ENCODE data around the gene UVSSA.

UVSSA gene

DNA sequence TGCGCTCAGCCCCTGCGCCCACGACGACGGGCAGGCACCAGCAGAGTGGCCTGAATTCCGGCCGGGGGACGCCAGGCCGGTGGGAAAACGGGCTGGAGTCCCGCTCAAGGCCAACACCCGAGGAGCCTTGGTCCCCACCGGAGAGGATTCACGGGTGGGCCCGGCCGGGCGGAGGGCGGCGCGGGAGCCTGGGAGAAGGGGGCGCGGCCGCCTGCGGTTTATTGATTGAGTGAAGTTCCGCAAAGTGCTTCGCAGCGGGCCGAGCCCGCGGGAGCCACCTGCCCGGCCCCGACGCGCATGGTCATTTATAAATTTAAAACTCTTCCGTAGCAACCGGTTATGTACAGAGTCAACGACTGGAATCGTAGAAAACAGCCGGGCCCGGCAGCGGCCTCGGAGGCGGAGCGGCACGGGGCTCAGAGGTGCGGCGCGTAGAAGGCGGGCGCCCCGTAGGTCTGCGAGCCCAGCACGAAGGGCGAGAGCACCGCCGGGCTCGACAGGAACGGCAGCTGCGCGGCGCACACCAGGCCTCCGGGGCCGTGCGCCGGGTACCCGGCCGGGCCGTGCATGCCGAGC is 55.6 kb downstream of the UVSSA start:
- no peak overlapping the region for H3K27ac ChIP-seq
- TF ChIP-seq, protein P1, sequence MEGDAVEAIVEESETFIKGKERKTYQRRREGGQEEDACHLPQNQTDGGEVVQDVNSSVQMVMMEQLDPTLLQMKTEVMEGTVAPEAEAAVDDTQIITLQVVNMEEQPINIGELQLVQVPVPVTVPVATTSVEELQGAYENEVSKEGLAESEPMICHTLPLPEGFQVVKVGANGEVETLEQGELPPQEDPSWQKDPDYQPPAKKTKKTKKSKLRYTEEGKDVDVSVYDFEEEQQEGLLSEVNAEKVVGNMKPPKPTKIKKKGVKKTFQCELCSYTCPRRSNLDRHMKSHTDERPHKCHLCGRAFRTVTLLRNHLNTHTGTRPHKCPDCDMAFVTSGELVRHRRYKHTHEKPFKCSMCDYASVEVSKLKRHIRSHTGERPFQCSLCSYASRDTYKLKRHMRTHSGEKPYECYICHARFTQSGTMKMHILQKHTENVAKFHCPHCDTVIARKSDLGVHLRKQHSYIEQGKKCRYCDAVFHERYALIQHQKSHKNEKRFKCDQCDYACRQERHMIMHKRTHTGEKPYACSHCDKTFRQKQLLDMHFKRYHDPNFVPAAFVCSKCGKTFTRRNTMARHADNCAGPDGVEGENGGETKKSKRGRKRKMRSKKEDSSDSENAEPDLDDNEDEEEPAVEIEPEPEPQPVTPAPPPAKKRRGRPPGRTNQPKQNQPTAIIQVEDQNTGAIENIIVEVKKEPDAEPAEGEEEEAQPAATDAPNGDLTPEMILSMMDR (conservative IDR thresholded peaks at IDR 0.05) = no peak

DNA sequence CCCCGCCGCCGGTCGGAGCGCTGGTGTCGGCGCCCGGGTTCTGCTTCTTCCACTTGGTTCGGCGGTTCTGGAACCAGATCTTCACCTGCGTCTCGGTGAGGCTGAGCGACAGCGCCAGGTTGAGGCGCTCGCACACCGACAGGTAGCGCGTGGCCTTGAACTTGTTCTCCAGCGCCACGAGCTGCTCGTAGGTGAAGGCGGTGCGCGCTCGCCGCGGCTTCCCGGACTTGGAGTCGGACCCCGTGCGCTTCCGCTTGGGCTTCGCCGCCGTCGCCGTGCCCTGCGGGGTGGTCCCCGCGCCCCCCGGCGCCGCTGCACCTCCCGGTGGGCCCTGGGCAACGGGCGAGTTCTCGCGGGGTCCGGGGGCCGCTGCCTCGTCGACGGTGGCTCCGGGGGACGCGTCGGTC is 56.2 kb downstream of the UVSSA start:
- H3K27ac ChIP-seq = no peak overlapping the region
- TF ChIP-seq, protein P1 (conservative IDR thresholded peaks at IDR 0.05) = no peak

DNA sequence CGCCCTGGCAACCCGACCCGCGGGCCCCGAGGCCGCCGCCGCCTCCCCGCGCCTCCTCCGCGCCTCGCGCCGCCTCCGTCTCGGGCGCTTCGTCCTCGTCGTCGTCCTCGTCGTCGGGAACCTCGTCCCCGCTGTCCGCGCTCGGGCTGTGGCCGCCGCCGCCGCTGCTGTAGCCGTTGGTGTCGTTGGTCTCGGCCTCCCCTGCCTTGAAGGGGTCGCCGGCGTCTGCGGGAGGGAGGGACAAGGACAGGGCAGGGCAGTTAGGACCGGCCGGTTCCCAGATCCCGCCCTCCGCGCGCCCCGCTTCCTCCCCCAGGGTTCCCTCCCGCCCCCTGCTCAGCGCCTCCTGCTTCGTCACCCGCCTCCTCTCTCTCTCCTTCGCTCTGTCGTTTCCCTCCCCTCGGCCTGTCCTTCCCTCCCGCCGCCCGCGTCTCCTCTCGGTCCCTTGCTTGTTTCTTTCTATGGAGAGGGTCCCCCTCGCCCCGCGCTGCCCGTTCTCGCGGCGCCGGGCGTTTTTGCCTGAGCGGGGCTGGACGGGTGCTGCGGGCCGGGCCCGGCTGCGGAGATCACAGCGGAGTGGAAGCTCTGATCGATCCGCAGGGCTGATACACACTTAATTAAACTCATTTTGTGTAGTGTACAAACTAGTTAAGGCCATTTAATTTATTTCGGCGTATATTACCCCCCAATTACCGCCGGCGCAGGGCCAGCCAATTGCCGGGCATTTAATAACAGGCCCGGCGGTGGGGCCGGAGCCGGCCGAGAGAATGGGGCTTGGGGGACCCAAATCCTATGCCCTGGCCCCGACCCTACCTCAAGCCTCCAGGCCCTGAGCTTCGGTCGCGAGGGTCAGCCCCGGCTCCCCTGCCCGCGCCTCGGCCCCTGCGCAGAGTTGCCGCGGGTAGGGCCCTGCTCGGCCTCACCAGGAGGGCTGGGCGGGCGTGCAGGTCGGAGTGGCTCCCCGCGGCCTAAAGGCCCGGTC is 56.9 kb downstream of the UVSSA start:
- no peak overlapping the region for H3K27ac ChIP-seq
- TF ChIP-seq, protein P1 (conservative IDR thresholded peaks at IDR 0.05) = no peak

DNA sequence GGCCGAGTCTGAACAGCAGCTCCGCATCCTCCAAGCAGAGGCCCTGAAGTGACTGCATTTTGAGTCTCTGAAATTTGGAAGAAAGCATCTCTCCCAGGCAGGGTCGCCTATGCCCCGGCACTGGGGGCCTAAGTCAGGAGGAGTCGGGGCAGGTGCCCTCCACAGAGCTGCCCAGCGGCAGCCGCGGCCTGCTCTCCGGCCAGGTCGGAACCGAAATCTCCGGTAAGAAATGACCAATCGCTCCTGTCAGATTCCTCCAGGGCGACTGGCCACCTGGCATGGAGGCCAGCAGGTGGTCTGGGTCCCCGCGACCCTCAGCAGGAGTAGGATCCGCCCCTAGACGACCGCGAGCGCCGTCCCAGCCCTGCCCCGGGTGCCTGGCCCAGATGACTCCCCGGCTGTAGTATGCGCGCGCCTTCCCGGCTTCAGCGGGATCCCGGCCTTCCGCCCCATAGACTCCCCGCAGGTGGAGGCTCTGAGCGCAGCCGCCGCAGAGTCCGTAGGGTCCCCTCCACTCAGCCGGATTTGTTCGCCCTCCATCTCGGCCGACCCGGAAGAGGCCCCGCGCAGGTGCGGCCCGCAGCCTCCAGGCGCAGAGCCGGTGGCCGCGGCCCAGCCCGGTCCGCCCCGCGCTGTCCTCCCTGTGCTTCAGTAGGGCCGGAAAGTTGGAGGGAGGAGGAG is 57.7 kb downstream of the UVSSA start:
- TF ChIP-seq, protein P1 (conservative IDR thresholded peaks at IDR 0.05) = no peak

DNA sequence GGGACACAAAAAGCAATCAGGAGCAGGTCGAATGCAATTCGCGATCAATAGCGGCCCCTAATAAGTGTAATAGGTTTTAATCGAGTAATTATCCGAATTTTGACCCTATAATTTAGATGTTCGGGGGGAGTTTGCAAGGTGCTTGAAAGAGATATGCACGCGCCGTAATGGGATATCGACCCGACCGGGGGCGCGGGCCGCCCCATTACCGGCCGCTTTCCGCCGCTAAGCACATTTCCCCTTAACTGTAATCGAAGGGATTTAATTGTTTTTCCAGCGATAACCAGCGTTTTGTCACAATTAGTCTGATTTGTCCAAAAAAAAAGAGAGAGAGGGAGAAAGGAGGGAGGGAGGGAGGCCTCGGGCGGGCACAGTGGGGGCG is 58.2 kb downstream of the UVSSA start:
- no peak overlapping the region for H3K27ac ChIP-seq
- TF ChIP-seq, protein P1 (conservative IDR thresholded peaks at IDR 0.05) = no peak

More for the DNA sequence above, 57.7 kb downstream of the UVSSA start:
- no peak overlapping the region for H3K27ac ChIP-seq

DNA sequence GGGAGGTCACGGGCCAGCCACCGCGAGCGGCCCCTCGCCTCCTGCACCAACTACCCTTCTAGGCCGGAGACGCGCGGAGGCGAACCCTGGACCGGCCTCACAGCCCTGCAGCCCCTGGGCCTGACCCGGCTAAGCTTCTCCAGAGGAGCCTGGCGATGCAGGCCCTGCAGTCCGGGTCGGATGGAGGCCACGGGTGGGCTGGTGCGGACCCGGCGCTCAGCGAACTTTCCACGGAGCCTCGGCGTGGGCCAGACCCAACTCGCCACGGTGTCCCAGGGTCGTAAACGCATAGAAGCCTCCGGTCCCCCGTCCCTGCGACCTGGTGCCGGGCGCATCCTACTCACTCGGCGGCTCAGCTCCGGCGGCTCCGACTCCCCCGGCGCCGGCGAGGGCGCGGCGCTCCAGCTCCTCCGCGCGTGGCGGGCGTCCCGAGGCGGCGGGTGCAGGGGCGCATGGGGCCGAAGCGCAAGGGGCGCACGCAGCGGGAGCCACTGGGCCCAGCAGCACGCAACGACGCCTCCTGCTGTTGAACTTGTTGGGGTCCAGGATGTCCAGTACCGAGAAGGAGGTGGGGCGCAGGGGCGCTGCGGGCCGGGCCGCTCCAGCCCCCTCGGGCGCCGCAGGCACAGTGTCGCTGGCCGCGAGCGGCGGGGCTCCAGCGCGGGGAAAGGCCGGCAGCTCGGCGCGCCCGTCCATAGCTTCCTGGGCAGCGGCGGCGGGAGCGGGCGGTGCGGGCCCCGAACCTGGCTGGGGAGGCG is 58.8 kb downstream of the UVSSA start:
- TF ChIP-seq, protein P1 (conservative IDR thresholded peaks at IDR 0.05) = no peak
- no peak overlapping the region for H3K27ac ChIP-seq

Measured in VCaP (cell line).